ENCODE results near the gene UGT1A1.

DNA sequence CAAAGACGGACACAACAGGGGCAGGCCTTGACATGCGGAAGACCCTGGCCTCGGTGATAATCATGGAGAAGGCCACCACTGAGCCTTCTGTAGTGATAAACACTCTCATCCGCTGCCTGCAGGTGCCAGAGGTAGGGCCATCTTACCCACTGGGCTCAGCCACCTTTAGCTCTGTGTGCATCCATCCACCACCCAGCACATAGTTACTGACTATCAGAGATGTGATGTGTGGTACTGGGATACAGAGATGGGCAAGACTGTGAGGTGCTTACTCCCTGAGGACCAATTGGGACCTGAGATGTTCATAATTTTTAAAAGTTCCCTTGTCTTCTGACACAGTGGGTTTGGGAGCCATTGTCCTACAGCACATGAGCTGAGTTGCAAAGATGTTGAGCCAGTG lies 19.7 kb downstream of the UGT1A1 start:
- TF ChIP-seq CTCF (IDR thresholded peaks at IDR 0.05; ENCODE audit: low read depth, low read length, poor library complexity, severe bottlenecking) (no peak), EZH2phosphoT487 (IDR thresholded peaks at IDR 0.05; ENCODE audit: borderline replicate concordance, low read length) (no peak)

All from DOHH2 (cell line).